Left ventricle myocardium inferior (tissue), 1 donor: ENCODE measurements around the gene CD160. TPM values are rescaled to one million over a fixed set of nuclear protein-coding genes. Genes with fewer than 3 reads are reported as not detected.

Experiments used
- DNase-seq: peaks from one replicate; pipeline ENCODE4 v3.0.0-alpha.2; 2020
- H3K27ac ChIP-seq: fragments of 200-600 bp; replicated peaks from 2 replicates; pipeline ENCODE4 v1.8.0; 2021
- H3K27me3 ChIP-seq: fragments of 200-600 bp; 2 replicates; pipeline ENCODE4 v1.8.0; 2021; ENCODE audit warnings: low read depth
- H3K36me3 ChIP-seq: fragments of 200-600 bp; 2 replicates; pipeline ENCODE4 v1.8.0; 2021
- H3K4me1 ChIP-seq: fragments of 200-600 bp; 2 replicates; pipeline ENCODE4 v1.8.0; 2021
- H3K4me3 ChIP-seq: fragments of 200-600 bp; 2 replicates; pipeline ENCODE4 v1.8.0; 2021; ENCODE audit warnings: mild to moderate bottlenecking, moderate library complexity
- H3K9me3 ChIP-seq: fragments of 200-600 bp; replicated peaks from 2 replicates; pipeline ENCODE4 v1.8.0; 2021
- CTCF ChIP-seq: fragments of 200-600 bp; IDR thresholded peaks from 2 replicates; pipeline ENCODE4 v1.8.0; 2021; ENCODE audit warnings: antibody characterized with exemption, mild to moderate bottlenecking, borderline replicate concordance
- intact Hi-C: fragments of 100-400 bp; cut with micrococcal nuclease; formaldehyde crosslinking; loops from one replicate; pipeline ENCODE4 v1.11.0; 2022
- total RNA-seq: library from RNA; stranded (reverse); fragmentation: NEBNext Ultra II Directional; extraction: Animal tissue kit (Norgen Biotek cat#: 25700); gene quantifications from one replicate; pipeline ENCODE4 v1.2.1, GENCODE V29; 2021
- donor health status: DM: no; HTN: yes; CAD: no; lungs with severe emphysema.

The CD160 gene
- total RNA-seq, 1 donor from 2014 or later = not detected

DNA sequence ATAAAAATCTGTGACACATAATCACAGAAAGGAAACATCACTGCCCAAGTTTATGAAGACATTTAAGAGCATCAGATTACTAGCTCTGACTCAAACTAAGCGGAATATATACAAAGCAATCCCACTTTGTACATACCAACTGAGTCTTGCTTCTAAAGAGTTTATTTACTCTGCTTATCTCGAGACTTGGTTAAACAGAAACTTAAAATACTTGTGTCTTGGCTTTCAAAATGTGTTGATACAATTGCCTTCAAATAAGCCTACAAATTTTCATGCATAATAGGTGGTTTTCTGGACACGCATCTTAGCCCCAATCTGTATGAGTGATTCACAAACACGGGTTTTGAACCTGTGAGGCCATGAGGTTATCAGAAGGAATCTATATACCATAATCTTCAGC is 21.0 kb downstream of the CD160 start:
- intact Hi-C loops = no loop called here
- DNase-seq = no peak
- no peak overlapping the region for H3K27ac ChIP-seq
- peaks cover 44% of the 10 kb centered on the region for H3K36me3 ChIP-seq
- no peaks in the 10 kb centered on the region for H3K4me1 ChIP-seq
- no peaks in the 10 kb centered on the region for H3K27me3 ChIP-seq
- TF ChIP-seq CTCF = no peak
- H3K9me3 ChIP-seq = no peaks in the 10 kb centered on the region
- no peak overlapping the region for H3K4me3 ChIP-seq

DNA sequence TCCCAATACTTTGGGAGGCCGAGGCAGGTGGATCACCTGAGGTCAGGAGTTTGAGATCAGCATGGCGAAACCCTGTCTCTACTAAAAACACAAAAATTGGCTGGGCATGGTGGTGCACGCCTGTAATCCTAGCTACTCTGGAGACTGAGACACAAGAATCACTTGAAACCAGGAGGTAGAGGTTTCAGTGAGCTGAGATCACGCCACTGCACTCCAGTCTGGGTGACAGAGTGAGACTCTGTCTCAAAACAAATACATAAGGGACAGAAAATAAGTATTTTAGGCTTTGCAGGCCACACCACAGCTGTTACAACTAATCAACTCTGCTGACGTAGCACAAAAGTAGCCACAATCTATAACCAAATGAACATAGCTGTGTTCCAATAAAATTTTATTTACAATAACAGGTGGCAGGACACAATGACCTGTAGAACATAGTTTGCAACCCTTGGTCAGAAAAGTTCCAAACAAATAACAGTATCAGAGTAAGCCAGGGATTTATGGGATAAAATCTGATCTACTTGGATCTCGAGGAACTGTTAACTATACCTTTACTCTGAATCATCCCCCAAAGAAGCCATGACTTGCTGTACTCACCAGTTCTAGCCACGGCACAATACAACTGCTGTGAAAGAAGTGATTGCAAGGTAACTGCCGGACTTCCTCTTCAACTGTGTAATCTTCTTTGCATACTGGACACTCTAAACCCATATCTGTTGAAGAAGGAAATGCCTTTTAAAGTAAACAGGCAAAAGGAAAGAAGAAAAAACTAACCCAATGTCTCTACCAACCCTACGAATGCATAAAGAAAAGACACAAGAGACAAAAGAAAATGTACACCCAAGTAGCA is 28.3 kb downstream of the CD160 start:
- H3K4me1 ChIP-seq = peaks cover 8% of the 10 kb centered on the region
- DNase-seq = no peak
- peaks cover 99% of the 10 kb centered on the region for H3K36me3 ChIP-seq
- no peak overlapping the region for H3K4me3 ChIP-seq
- no peak overlapping the region for H3K27ac ChIP-seq
- intact Hi-C loops = no loop called here
- no peaks in the 10 kb centered on the region for H3K27me3 ChIP-seq
- H3K9me3 ChIP-seq = no peaks in the 10 kb centered on the region
- TF ChIP-seq CTCF = no peak

- Histone ChIP-seq H3K36me3 (peaks cover 86% of the 10 kb centered on the region), H3K27me3 (no peaks in the 10 kb centered on the region), H3K4me1 (peaks cover 12% of the 10 kb centered on the region), H3K4me3 (no peak overlapping the region), H3K27ac (no peak overlapping the region), H3K9me3 (no peaks in the 10 kb centered on the region)
- intact Hi-C loops = no loop called here
- DNase-seq = no peak
- TF ChIP-seq CTCF = no peak
These were observed 31.1 kb downstream of the CD160 start for GRCh38 chr1:145750426-145750825.

DNA sequence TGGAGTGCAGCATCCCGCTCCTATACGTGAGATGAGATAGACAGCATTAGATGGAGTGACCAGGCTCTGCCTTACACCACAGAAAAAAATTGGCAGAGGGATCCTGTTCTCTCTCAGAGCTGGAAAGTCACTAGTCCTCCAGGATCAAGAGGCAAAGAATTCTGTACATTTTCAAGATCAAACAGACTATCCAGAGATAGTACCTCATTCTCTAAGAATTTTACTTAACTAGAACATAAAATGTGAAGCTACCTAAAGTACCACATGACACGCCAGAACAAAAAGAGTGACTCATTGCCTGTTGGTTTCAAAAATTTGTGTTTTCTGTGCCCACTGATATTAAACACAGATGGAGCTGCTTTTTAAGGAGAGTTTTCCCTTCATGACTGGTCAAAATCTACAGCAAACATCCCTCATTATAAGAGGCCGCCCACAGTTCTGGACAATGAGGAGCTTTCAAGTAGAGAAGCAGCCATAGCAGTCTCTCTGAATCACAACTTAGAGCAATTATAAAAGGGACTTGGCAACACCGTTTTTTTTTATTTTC is 32.3 kb downstream of the CD160 start:
- no peak for TF ChIP-seq CTCF
- intact Hi-C loops = no loop called here
- H3K27me3 ChIP-seq = no peaks in the 10 kb centered on the region
- no peak overlapping the region for H3K27ac ChIP-seq
- no peaks in the 10 kb centered on the region for H3K9me3 ChIP-seq
- no peak overlapping the region for H3K4me3 ChIP-seq
- H3K4me1 ChIP-seq = peaks cover 16% of the 10 kb centered on the region
- DNase-seq = no peak
- peaks cover 85% of the 10 kb centered on the region for H3K36me3 ChIP-seq

DNA sequence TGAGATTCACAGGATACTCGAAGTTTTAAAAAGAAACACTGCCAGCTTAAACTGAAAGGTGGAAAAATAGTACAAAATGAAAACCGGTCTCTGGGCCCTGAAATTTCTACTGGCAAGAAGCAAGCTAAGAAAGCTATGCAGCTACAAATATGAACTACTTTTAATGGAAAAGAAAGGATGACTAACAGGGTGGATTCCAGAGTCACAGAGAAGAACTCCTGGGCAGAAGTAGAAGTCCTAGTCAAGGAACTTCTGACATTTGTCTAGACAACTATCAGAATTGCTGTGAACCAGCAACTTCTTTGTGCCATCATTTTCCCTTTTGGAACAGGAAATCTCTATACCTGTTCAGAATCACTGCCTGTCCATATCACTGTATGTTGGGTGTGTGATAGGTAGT is 38.1 kb downstream of the CD160 start:
- no peaks in the 10 kb centered on the region for H3K27me3 ChIP-seq
- no peak for TF ChIP-seq CTCF
- peaks cover 33% of the 10 kb centered on the region for H3K4me1 ChIP-seq
- H3K4me3 ChIP-seq = no peak overlapping the region
- peaks cover 65% of the 10 kb centered on the region for H3K36me3 ChIP-seq
- H3K27ac ChIP-seq = no peak overlapping the region
- DNase-seq = no peak
- intact Hi-C loops = no loop called here
- no peaks in the 10 kb centered on the region for H3K9me3 ChIP-seq
